ENCODE measurements around the gene ALG1.
"Not testable (repeated sequence)": the region's sequence is repeated elsewhere in the genome, so short reads cannot be mapped to it uniquely, and the experiment has no call there.

The ALG1 gene

GRCh38 chr16:5035909-5036227 lies 35.8 kb upstream of the ALG1 start:
- Mint-ChIP-seq H3K4me3 (peak overlapping the region; percentile 24), H3K27ac (no peak overlapping the region)

DNA sequence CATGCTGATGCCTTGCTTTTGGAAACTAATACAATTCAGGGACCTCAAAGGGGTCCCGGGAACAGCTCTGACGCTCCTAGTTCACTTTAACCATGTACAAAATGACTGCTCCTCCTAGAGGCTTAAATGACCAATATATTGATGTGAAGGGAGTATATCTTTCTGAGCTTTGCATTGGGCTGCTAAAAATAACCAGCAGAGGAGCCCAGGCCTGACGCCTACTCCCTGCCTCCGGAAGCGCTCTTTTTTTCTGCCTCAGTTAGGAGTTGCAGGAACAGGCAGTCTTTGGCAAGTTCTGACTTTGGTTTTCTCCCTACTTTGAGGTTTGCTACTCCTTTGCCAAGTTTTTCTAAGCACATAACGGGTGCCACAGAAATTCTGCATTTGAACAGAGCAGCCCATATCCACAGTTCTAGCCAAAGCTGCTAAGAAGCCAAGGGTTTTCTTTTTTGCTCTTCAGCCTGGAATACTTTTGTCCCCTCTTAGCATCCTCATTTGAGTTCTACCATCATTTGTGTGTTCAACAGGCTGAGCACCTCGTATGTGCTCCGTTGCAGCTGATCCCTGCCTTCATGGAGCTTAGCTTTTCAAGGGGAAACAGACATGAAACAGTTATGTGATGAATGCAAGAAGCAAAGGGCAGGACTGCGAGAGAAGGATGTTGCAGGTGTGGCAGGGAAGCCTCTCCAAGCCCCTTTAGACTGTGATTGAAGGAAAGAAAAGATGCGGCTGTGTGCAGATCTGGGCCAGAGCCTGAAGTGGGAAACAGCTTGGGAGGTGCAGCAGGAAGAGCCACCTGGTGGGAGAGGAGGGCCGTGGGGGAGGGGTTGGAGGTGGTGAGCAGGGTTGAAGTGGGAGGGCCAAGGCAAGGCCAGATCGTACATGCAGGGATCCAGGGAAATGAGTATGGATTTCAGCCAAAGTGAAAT lies 35.2 kb upstream of the ALG1 start:
- no peaks in the 10 kb centered on the region for H3K36me3 Mint-ChIP-seq (ENCODE audit: low read depth)
- H3K4me1 Mint-ChIP-seq (ENCODE audit: low read depth), result peaks cover 12% of the 10 kb centered on the region
- no peak for DNase-seq (ENCODE audit: low spot score)
- H3K27ac Mint-ChIP-seq, result no peak overlapping the region
- H3K4me3 Mint-ChIP-seq, result no peak overlapping the region
- no peaks in the 10 kb centered on the region for H3K27me3 Mint-ChIP-seq (ENCODE audit: low read depth)
- H3K9me3 Mint-ChIP-seq, result no peaks in the 10 kb centered on the region

More at GRCh38 chr16:5035909-5036227, 35.8 kb upstream of the ALG1 start:
- Mint-ChIP-seq H3K4me1 (ENCODE audit: low read depth) (peaks cover 12% of the 10 kb centered on the region), H3K36me3 (ENCODE audit: low read depth) (no peaks in the 10 kb centered on the region), H3K27me3 (ENCODE audit: low read depth) (no peaks in the 10 kb centered on the region), H3K9me3 (no peaks in the 10 kb centered on the region)
- no peak for DNase-seq (ENCODE audit: low spot score)

GRCh38 chr16:5040451-5040850 lies 31.2 kb upstream of the ALG1 start:
- no peaks in the 10 kb centered on the region for H3K9me3 Mint-ChIP-seq
- H3K27ac Mint-ChIP-seq, result no peak overlapping the region
- no peaks in the 10 kb centered on the region for H3K36me3 Mint-ChIP-seq (ENCODE audit: low read depth)
- H3K4me3 Mint-ChIP-seq, result no peak overlapping the region
- DNase-seq (ENCODE audit: low spot score), result no peak
- H3K4me1 Mint-ChIP-seq (ENCODE audit: low read depth), result no peaks in the 10 kb centered on the region
- H3K27me3 Mint-ChIP-seq (ENCODE audit: low read depth), result no peaks in the 10 kb centered on the region

GRCh38 chr16:5041600-5042133 lies 30.0 kb upstream of the ALG1 start:
- Mint-ChIP-seq H3K36me3 (ENCODE audit: low read depth) (no peaks in the 10 kb centered on the region), H3K4me1 (ENCODE audit: low read depth) (no peaks in the 10 kb centered on the region), H3K4me3 (no peak overlapping the region), H3K27ac (no peak overlapping the region), H3K27me3 (ENCODE audit: low read depth) (no peaks in the 10 kb centered on the region), H3K9me3 (no peaks in the 10 kb centered on the region)
- DNase-seq (ENCODE audit: low spot score), result no peak

- no peaks in the 10 kb centered on the region for H3K4me1 Mint-ChIP-seq (ENCODE audit: low read depth)
- H3K4me3 Mint-ChIP-seq, result no peak overlapping the region
- no peak for DNase-seq (ENCODE audit: low spot score)
- H3K9me3 Mint-ChIP-seq, result no peaks in the 10 kb centered on the region
- no peaks in the 10 kb centered on the region for H3K27me3 Mint-ChIP-seq (ENCODE audit: low read depth)
- H3K27ac Mint-ChIP-seq, result no peak overlapping the region
- H3K36me3 Mint-ChIP-seq (ENCODE audit: low read depth), result no peaks in the 10 kb centered on the region
Observed at GRCh38 chr16:5042574-5043171, 29.0 kb upstream of the ALG1 start.

GRCh38 chr16:5044011-5044540 lies 27.6 kb upstream of the ALG1 start:
- Mint-ChIP-seq H3K9me3 (no peaks in the 10 kb centered on the region), H3K27ac (no peak overlapping the region), H3K4me1 (ENCODE audit: low read depth) (no peaks in the 10 kb centered on the region), H3K36me3 (ENCODE audit: low read depth) (no peaks in the 10 kb centered on the region), H3K27me3 (ENCODE audit: low read depth) (peaks cover 3% of the 10 kb centered on the region), H3K4me3 (no peak overlapping the region)
- no peak for DNase-seq (ENCODE audit: low spot score)

GRCh38 chr16:5044581-5044980 lies 27.1 kb upstream of the ALG1 start:
- not testable (repeated sequence) for H3K4me3 Mint-ChIP-seq; H3K27ac Mint-ChIP-seq; H3K4me1 Mint-ChIP-seq (ENCODE audit: low read depth); DNase-seq (ENCODE audit: low spot score); H3K36me3 Mint-ChIP-seq (ENCODE audit: low read depth); H3K27me3 Mint-ChIP-seq (ENCODE audit: low read depth); H3K9me3 Mint-ChIP-seq

DNA sequence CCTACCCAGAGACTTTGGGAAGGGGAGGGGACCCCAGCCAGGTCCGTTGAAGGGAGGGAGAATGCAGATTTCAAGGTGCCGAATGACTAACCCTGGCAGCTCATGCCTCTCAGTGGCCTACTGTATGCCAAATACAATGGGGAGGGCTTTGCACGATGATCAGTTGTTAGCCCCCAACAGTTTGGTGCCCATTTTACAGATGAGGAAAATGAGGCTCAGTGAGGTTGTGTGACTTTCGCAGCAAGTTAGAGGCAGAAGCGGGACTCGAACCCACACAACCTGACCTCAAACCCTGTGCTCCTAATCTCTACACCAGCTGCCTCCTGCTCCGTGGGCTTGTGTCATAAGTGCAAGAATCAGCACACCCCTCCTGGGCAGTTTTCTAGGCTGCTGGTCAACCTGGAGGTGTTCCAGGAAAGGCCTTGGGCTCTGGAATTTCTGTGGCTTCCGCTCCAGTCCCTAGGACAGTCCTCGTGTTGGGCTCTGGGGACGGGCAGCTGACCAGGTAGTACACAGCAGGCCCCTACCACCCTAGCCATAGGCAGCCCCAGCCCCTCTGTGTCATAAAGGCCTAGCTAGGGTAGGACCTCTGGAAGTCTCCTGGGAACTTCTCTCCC lies 26.0 kb upstream of the ALG1 start:
- no peaks in the 10 kb centered on the region for H3K9me3 Mint-ChIP-seq
- no peak overlapping the region for H3K27ac Mint-ChIP-seq
- no peak overlapping the region for H3K4me3 Mint-ChIP-seq
- H3K4me1 Mint-ChIP-seq (ENCODE audit: low read depth), result no peaks in the 10 kb centered on the region
- DNase-seq (ENCODE audit: low spot score), result no peak
- H3K27me3 Mint-ChIP-seq (ENCODE audit: low read depth), result peaks cover 7% of the 10 kb centered on the region
- H3K36me3 Mint-ChIP-seq (ENCODE audit: low read depth), result no peaks in the 10 kb centered on the region

DNA sequence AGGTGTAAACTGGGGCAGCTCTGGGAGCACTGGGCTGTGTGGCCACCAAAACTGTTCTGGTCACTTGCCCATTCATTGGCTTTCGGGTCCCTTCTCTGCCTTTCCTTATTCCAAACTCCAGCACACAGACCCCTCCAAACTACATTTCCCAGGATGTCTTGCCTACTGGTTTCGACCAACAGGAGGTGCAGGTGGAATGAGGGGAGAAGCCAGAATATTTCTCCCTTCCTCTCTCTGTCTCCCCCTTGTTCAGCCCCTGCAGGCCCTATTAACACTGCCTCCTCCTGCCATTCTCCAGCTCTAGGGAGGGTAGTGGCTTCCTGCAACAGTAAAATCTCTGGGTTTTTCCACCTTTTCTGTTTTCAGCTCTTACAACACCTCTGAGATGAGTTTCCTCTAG lies 24.7 kb upstream of the ALG1 start:
- no peak overlapping the region for H3K4me3 Mint-ChIP-seq
- H3K36me3 Mint-ChIP-seq (ENCODE audit: low read depth), result no peaks in the 10 kb centered on the region
- no peak for DNase-seq (ENCODE audit: low spot score)
- peaks cover 10% of the 10 kb centered on the region for H3K27me3 Mint-ChIP-seq (ENCODE audit: low read depth)
- no peaks in the 10 kb centered on the region for H3K9me3 Mint-ChIP-seq
- no peaks in the 10 kb centered on the region for H3K4me1 Mint-ChIP-seq (ENCODE audit: low read depth)
- no peak overlapping the region for H3K27ac Mint-ChIP-seq

GRCh38 chr16:5054876-5055865 lies 16.5 kb upstream of the ALG1 start:
- peaks cover 3% of the 10 kb centered on the region for H3K27me3 Mint-ChIP-seq (ENCODE audit: low read depth)
- H3K4me1 Mint-ChIP-seq (ENCODE audit: low read depth), result no peaks in the 10 kb centered on the region
- no peak overlapping the region for H3K4me3 Mint-ChIP-seq
- no peak overlapping the region for H3K27ac Mint-ChIP-seq
- no peak for DNase-seq (ENCODE audit: low spot score)
- no peaks in the 10 kb centered on the region for H3K36me3 Mint-ChIP-seq (ENCODE audit: low read depth)
- no peaks in the 10 kb centered on the region for H3K9me3 Mint-ChIP-seq

DNA sequence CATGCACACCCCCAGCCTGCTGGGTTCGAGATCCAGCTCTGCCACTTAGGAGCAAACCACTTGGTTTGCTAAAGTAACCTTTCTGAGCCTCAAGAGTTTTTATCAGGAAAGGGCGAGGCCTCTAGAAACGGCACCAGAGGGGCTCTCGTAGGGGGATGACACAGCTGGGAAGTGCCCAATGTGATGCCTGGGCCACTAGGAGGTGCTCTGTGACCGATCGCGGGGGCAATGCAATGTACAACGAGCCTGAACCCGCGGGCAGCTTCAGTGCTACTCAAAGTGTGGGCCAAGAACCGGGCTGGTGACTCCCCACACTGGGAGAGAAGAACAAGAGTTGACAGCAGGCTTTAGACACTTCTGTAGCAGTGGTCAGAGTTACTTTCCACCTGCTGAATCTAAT lies 15.3 kb upstream of the ALG1 start:
- Mint-ChIP-seq H3K4me3 (no peak overlapping the region), H3K27ac (no peak overlapping the region), H3K27me3 (ENCODE audit: low read depth) (no peaks in the 10 kb centered on the region), H3K9me3 (no peaks in the 10 kb centered on the region), H3K4me1 (ENCODE audit: low read depth) (no peaks in the 10 kb centered on the region), H3K36me3 (ENCODE audit: low read depth) (no peaks in the 10 kb centered on the region)
- peak; percentile 32 for DNase-seq (ENCODE audit: low spot score)

GRCh38 chr16:5058476-5058875 lies 13.2 kb upstream of the ALG1 start:
- no peaks in the 10 kb centered on the region for H3K9me3 Mint-ChIP-seq
- no peak overlapping the region for H3K4me3 Mint-ChIP-seq
- no peak for DNase-seq (ENCODE audit: low spot score)
- no peak overlapping the region for H3K27ac Mint-ChIP-seq
- no peaks in the 10 kb centered on the region for H3K4me1 Mint-ChIP-seq (ENCODE audit: low read depth)
- no peaks in the 10 kb centered on the region for H3K36me3 Mint-ChIP-seq (ENCODE audit: low read depth)
- H3K27me3 Mint-ChIP-seq (ENCODE audit: low read depth), result no peaks in the 10 kb centered on the region

GRCh38 chr16:5059386-5060072 lies 12.1 kb upstream of the ALG1 start:
- DNase-seq (ENCODE audit: low spot score), result no peak
- Mint-ChIP-seq H3K9me3 (no peaks in the 10 kb centered on the region), H3K4me3 (no peak overlapping the region), H3K27ac (no peak overlapping the region), H3K4me1 (ENCODE audit: low read depth) (no peaks in the 10 kb centered on the region), H3K27me3 (ENCODE audit: low read depth) (no peaks in the 10 kb centered on the region), H3K36me3 (ENCODE audit: low read depth) (no peaks in the 10 kb centered on the region)

Measured in T-helper 2 cell treated with Interferon-gamma antibody and Interleukin-4, amounts not matched to agents 5 μg/mL and 100 μg/mL, for 36 hours (primary cell).